SW480 (cell line): ENCODE data around the gene IFNL1.
"Not testable (repeated sequence)": the region's sequence is repeated elsewhere in the genome, so short reads cannot be mapped to it uniquely, and the experiment has no call there.

Experiments
- DNase-seq: peaks from one replicate; pipeline ENCODE4 v3.0.0-alpha.2; 2016; ENCODE audit warnings: low spot score

Gene IFNL1

DNA sequence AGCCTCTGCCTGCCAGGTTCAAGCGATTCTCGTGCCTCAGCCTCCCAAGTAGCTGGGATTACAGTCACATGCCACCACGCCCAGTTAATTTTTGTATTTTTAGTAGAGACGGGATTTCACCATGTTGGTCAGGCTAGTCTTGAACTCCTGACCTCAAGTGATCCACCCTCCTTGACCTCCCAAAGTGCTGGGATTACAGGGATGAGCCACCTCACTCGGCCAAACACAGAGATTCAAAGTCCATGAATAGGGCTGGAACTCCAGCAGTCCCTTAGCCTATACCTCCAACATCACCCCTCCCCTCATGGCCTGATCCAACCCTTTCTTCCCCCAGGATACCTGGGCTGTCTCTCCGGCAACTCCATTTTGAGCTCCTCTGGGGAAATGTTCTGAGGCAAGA, 36.5 kb downstream of the IFNL1 start:
- not testable (repeated sequence) for DNase-seq

DNA sequence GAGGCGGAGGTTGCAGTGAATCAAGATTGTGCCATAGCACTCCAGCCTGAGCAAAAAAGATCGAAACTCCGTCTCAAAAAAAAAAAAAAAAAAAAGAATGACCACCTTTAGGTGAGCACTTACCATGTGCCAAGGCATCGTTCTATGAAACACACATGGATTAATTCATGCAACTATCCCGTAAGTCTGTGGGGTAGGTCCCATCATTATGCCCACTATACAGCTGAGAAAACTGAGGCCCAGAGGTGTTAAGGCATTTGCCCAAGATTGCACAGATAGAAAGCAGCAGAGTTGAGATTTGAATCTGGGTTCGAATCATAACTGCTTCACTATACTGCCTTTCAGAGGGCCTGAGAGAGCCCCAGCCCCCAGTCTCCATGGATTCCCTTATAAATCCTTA, 37.3 kb downstream of the IFNL1 start:
- DNase-seq: no peak

DNA sequence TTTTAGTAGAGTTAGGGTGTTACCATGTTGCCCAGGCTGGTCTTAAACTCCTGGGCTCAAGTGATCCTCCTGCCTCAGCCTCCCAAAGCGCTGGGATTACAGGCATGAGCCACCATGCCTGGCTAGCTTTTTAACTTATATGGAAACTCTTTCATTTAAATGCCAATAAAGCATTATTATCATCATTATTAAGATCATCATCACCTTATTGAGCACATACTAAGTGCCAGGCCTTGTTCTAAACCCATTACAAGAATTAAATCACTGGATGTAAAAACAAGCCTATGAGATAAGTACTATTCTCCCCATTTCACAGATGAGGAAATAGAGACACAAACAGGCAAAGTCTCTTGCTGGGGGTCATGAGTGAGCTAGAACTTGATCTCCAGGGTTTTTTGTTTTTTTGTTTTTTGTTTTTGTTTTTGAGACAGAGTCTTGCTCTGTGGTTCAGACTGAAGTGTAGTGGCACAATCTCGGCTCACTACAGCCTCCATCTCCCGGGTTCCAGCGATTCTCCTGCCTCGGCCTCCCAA, 38.3 kb downstream of the IFNL1 start:
- DNase-seq: no peak

DNA sequence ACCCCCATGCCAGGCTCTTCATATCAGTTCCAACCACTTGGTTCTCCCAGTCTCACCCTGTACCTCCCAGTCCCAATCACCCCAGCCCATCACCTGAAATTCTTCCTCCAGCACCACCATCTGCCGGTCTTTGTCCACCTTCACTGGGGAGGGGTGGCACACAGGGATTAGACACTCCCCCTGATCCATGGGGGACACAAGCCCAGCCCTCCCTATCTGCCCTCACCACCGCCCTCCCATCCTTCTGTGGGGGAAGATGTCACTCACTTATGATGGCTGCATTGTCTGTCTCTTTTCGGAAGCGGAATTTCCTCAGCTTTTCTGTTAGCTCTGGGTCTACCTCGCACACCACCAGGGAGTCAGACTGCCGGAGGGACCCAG, 39.0 kb downstream of the IFNL1 start:
- no peak for DNase-seq

DNA sequence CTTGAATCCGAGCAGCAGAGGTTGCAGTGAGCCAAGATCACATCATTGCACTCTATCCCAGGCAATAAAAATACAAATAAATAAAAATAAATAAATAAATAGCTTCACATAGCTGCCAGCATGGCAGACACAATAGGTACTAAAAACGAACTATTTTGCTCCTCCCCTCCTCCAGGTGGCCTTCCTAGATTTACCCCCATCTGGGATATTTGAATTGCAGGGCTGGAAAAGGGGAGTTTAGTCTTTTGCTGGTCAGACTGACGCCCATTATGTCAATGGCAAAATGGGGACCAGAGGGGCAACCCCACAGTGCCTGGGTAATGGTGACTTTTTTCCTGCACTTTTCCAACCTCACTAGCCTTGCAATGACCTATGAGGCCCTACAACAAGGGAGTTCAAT, 40.3 kb downstream of the IFNL1 start:
- DNase-seq: no peak

DNA sequence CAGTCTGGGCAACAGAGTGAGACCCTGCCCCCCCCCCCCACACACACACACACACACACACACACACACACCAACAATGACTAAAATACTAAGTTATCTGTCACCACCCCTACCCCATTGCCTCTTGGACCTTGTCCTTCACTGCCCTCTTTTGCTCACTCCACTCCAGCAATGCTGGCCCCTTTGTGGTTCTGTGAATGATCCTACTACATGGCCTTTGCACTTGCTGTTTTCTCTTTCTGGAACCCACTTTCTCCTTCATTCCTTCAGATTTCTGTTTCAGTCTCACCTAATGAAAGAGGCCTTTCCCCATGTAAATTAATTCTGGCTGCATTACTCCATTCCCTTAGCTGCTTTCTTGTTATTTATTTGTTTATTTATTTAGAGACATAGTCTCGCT, 43.5 kb downstream of the IFNL1 start:
- no peak for DNase-seq

DNA sequence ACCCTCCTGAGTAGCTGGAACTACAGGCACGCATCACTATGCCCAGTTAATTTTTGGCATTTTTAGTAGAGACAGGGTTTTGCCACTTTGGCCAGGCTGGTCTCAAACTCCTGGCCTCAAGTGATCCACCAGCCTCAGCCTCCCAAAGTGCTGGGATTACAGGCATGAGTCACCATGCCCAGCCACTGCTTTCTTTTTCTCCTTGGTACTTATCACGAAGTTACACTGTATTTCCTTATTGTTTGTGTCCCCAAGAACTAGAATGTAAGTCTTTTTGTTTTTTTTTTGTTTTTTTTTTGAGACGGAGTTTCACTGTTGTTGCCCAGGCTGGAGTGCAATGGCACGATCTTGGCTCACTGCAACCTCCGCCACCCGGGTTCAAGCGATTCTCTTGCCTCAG, 43.9 kb downstream of the IFNL1 start:
- not testable (repeated sequence) for DNase-seq

DNA sequence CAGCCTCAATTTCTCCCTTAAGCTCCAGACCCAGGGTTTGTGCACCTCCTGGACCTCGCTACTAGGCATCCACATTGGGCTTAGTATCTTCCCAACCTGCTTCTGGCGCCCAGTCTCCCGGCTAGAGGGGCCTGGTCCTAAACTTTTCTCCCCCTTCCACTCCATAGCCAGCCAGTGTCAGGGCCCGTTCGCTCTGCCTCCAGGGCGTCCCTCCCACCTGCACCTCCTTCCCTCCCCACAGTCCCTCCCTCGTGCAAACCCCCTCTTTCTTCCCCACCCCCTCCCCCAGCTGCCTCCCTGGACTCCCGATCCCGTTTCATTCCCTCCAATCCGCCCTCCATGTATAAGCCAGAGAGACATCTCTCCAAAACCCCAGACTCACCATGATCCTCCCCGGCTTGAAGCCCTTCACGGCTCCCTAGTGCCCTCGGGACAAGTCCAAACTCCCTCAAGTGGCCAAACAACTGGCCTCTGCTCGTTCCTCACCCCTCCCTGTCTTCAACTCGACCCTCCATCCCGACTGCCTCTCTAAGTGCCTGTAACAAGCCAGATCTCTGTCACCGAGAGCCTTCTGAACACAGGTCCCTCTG, 45.0 kb downstream of the IFNL1 start:
- peak; percentile 41 for DNase-seq

DNA sequence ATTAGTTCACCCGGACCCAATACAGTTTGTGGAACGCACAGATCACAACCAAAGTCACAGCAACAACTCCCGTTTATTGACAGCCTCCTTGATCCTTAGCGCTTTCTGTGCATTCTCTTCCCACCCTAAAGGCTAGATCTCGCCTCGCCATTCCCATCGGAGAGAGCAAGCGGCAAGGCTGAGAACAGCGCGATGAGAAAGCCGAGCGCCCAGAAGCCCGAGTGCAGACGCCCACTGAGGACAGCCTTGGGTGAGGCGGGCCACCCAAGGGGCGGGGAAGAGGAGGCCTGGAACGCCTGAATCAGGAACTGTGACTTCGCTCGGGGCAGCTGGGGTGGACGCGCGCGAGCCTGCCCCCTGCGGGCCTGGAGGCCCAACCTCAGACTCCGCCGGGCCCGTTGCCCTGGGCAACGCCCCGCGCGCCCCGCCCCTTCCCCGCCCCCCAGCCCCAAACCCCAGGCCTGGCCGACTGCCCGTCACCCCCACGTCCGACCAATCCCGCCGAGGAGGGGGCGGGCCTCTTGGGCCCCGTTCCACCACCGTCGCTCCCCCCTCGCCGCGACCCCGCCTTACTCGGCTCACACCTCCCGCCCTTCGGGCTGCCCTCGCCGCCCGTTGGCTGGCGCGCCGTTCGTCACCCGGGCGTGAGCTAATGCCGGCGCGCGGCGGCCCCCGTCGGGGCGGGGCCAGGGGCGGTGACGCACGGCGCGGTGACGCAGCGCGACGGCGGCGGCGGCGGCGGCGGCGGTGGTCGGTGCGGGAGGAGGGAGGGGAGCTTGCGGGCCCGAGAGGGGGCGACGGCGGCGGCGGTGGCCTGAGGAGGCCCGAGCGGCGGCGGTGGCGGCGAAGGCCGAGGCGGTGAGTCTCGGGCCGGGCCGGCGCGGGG, 45.8 kb downstream of the IFNL1 start, which contains the start of gene SAMD4B:
TSS of gene SAMD4B (plus strand) at position 703 of the 886 bp plus-strand sequence. CDS start 14,473 bp downstream, outside the sequence.
- peak; percentile 99 for DNase-seq

DNA sequence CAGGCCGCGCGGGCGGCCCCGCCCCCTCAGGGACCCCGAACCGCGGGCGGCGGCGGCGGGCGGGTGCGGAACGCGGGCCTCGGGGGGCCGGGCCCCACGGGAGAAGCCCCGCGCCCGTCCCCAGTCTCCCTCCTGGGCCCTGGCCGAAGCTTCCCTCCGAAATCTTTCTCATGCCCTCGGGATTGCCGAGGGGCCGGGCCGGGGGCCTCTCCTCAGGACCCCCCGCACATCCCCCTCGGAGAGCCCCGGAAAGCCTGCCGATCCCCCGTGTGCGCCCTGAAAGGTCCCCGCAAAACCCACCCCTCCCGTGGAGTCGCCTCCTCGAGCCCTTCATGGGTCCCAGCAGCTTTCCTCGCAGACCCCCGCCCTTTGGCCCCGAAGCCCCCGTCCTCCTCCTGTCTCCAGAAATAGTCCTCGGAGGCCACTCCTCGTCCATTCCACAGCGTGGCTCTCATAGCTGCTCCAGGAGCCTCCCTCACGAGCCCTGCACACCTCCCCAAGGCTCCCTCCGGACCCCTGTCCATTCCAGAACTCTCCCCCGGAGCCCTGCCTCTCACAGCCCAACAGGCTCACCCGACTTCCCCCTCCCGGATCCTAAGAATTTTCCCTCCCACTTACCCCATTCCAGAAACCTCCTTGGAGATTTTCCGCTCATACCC, 46.6 kb downstream of the IFNL1 start:
- no peak for DNase-seq

DNA sequence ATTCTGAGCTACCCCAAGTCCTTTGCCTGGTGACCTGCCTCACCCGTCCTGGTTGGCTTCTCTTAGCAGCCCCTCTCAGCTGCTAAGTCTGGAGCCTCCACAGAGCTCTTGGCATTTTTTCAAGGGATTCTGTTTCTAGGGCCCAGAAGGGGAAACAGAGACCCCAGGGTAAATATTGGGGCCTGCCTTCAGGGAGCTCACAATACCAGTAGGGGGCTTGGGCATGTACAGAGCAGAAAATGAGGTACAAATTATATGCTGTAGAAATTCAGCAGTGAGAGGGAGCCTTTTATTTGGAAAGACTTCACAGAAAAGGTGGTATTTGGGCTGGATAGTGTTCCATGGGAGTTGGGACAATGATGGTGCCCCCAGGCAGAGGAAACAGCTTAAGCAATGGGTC, 49.7 kb downstream of the IFNL1 start:
- DNase-seq: no peak

DNA sequence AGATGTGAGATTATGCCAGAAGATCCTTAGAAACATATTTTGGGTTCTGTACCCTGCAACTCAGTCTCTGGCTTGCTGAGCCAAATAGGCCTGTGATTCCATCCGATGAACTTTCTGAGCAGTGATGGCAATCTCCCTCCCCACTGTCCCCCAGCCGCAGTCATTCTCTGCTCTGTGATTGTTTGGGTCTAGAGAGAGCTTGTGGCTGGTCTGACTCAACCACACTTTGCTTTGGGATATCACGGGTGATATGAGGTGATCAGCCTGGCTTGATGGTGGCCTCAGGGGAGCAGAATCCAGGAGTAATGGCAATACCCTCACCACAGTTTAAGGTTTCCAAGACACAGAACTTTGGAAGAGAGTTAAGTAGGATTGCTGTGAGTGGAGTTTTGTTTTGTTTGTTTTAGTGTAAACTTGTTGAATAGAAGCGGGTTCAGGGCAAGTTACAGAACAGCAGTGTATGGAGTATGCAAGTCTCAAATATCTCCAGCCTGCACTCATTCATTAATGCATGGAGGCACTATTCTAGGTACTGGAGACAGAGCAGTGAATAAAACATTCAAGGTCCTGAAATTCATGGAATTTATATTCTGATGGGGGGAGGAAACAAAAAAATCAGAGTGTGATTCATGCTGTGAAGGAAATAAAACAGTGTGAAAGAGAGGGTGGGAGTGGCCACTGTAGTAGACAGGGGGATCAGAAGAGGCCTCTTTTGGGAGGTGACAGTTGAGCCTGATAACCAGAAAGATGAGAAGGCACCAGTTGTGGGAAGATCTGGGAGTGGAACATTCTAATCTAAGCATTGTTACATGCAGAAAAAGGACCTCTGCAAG, 51.3 kb downstream of the IFNL1 start:
- no peak for DNase-seq
